HG03571 (cell line): ENCODE measurements around the gene OTOP3.
"Not testable (repeated sequence)": the region's sequence is repeated elsewhere in the genome, so short reads cannot be mapped to it uniquely, and the experiment has no call there.

Experiments used
- ATAC-seq: cut with Tn5 transposase; IDR thresholded peaks from one replicate; pipeline ENCODE4 v1.9.1; 2021; ENCODE audit not compliant: unreplicated experiment

Gene OTOP3

GRCh38 chr17:74957935-74958740 is 22.4 kb downstream of the OTOP3 start:
- no peak for ATAC-seq

- ATAC-seq: no peak
Measured at GRCh38 chr17:74959826-74960515, 24.3 kb downstream of the OTOP3 start.

- no peak for ATAC-seq
Measured at GRCh38 chr17:74960570-74961342, 25.1 kb downstream of the OTOP3 start.

- ATAC-seq: no peak
Measured at GRCh38 chr17:74961657-74962350, 26.1 kb downstream of the OTOP3 start.

- no peak for ATAC-seq
Measured at GRCh38 chr17:74962622-74963394, 27.1 kb downstream of the OTOP3 start.

- no peak for ATAC-seq
Measured at GRCh38 chr17:74963656-74964055, 28.0 kb downstream of the OTOP3 start.

GRCh38 chr17:74964246-74964761 is 28.6 kb downstream of the OTOP3 start:
- no peak for ATAC-seq

- ATAC-seq: no peak
Measured at GRCh38 chr17:74964988-74965622, 29.4 kb downstream of the OTOP3 start.

- ATAC-seq: no peak
Measured at GRCh38 chr17:74968361-74968780, 32.7 kb downstream of the OTOP3 start.

GRCh38 chr17:74969501-74969900 is 33.8 kb downstream of the OTOP3 start:
- ATAC-seq: not testable (repeated sequence)

GRCh38 chr17:74970395-74970794 is 34.7 kb downstream of the OTOP3 start:
- ATAC-seq: no peak

- ATAC-seq: no peak
Measured at GRCh38 chr17:74971069-74971841, 35.6 kb downstream of the OTOP3 start.

GRCh38 chr17:74971842-74972106 is 36.1 kb downstream of the OTOP3 start:
- no peak for ATAC-seq

- no peak for ATAC-seq
Measured at GRCh38 chr17:74972107-74972972, 36.6 kb downstream of the OTOP3 start, which contains the start of gene HID1. HID1 (minus strand) TSS chr17:74972759; CDS start chr17:74972656, 103 bp downstream.

- ATAC-seq: no peak
Measured at GRCh38 chr17:74972973-74973328, 37.3 kb downstream of the OTOP3 start.

- no peak for ATAC-seq
Measured at GRCh38 chr17:74975943-74976342, 40.2 kb downstream of the OTOP3 start.

GRCh38 chr17:74977802-74978201 is 42.1 kb downstream of the OTOP3 start:
- no peak for ATAC-seq

GRCh38 chr17:74978240-74978639 is 42.5 kb downstream of the OTOP3 start:
- ATAC-seq: no peak
